ENCODE data around the gene OR52N2. TPM values are rescaled to one million over a fixed set of nuclear protein-coding genes. Genes with fewer than 3 reads are reported as not detected.

Gene OR52N2
- total RNA-seq, 4 donors from 2014 or later: not detected

- Histone ChIP-seq H3K27me3 (no peaks in the 10 kb centered on the region), H3K4me3 (no peak overlapping the region), H3K4me1 (peaks cover 0 to 11% (median 0%) of the 10 kb centered on the region in 4 donors), H3K27ac (no peak overlapping the region), H3K9me3 (no peaks in the 10 kb centered on the region), H3K36me3 (no peaks in the 10 kb centered on the region)
- 52 to 78% methylated on average over 3 to 6 of the region's 6 CpGs for WGBS, 2 donors (ENCODE audit: low coverage in 1 of 2)
- in situ Hi-C loops (cut with MboI; ENCODE audit: low pct_ligation_motif_present in 1 of 4, low pct_unique_long_range_greater_than_20kb in 1 of 4, low sequenced_read_pairs in 3 of 4) (loop anchor here in 3 of 4 donors (10.0 to 25.0 kb wide), 3 partner anchors 198 to 348 kb away; no protein-coding TSS in a partner anchor), intact Hi-C loops (cut with DNase I; ENCODE audit: low total_unique reads) (loop anchor here (5.0 kb wide), 1 partner anchor 323 kb away; the partner anchor contains the start of gene OR52D1)
- no peak for DNase-seq
- TF ChIP-seq POLR2A (IDR thresholded peaks at IDR 0.05) (no peak), POLR2AphosphoS5 (IDR thresholded peaks at IDR 0.05) (no peak), EP300 (IDR thresholded peaks at IDR 0.05; ENCODE audit: low read depth) (no peak)
- TF ChIP-seq, protein P1, sequence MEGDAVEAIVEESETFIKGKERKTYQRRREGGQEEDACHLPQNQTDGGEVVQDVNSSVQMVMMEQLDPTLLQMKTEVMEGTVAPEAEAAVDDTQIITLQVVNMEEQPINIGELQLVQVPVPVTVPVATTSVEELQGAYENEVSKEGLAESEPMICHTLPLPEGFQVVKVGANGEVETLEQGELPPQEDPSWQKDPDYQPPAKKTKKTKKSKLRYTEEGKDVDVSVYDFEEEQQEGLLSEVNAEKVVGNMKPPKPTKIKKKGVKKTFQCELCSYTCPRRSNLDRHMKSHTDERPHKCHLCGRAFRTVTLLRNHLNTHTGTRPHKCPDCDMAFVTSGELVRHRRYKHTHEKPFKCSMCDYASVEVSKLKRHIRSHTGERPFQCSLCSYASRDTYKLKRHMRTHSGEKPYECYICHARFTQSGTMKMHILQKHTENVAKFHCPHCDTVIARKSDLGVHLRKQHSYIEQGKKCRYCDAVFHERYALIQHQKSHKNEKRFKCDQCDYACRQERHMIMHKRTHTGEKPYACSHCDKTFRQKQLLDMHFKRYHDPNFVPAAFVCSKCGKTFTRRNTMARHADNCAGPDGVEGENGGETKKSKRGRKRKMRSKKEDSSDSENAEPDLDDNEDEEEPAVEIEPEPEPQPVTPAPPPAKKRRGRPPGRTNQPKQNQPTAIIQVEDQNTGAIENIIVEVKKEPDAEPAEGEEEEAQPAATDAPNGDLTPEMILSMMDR (IDR thresholded peaks at IDR 0.05): no peak
Observed at GRCh38 chr11:5809905-5810795, 1.4 kb downstream of the OR52N2 start.

DNA sequence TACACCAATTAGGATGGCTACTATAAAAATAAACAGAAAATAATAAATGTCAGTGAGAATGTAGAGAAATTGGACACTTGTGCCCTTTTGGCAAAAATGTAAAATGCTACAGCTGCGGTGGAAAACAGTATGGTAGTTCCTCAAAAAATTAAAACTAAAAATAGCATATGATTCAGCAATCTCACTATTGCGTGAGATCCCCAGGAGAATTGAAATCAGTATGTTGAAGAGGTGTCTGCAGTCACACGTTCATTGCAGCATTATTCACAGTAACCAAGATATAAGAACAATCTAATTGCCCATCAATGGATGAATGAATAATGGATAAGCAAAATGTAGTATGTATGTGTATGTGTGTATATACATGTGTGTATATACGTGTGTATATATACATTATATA, 6.8 kb downstream of the OR52N2 start:
- whole genome bisulfite sequencing, 2 donors (ENCODE audit: low coverage in 1 of 2): 31 to 50% methylated on average over 2 to 4 of the region's 4 CpGs
- no peak overlapping the region for H3K27ac ChIP-seq

GRCh38 chr11:5818245-5818886, 9.6 kb downstream of the OR52N2 start:
- 20% methylated on average over 1 of the region's 1 CpG; no CpG with 5 or more reads in 1 of the 2 donors for WGBS, 2 donors (ENCODE audit: low coverage in 1 of 2)
- no peak for DNase-seq

More for the DNA sequence above, 6.8 kb downstream of the OR52N2 start:
- peaks cover 0 to 5% (median 0%) of the 10 kb centered on the region in 4 donors for H3K4me1 ChIP-seq
- no peaks in the 10 kb centered on the region for H3K27me3 ChIP-seq
- H3K4me3 ChIP-seq: no peak overlapping the region
- intact Hi-C loops (cut with DNase I; ENCODE audit: low total_unique reads) (no loop called here), in situ Hi-C loops (cut with MboI; ENCODE audit: low pct_ligation_motif_present in 1 of 4, low pct_unique_long_range_greater_than_20kb in 1 of 4, low sequenced_read_pairs in 3 of 4) (loop anchor here in 2 of 4 donors (25.0 kb wide), 2 partner anchors 203 to 353 kb away; no protein-coding TSS in a partner anchor)
- TF ChIP-seq POLR2A (IDR thresholded peaks at IDR 0.05): no peak
- TF ChIP-seq, protein P1 (IDR thresholded peaks at IDR 0.05): no peak
- TF ChIP-seq EP300 (IDR thresholded peaks at IDR 0.05; ENCODE audit: low read depth): no peak
- no peak for TF ChIP-seq POLR2AphosphoS5 (IDR thresholded peaks at IDR 0.05)
- H3K9me3 ChIP-seq: no peaks in the 10 kb centered on the region
- no peak for DNase-seq
- H3K36me3 ChIP-seq: no peaks in the 10 kb centered on the region

More at GRCh38 chr11:5818245-5818886, 9.6 kb downstream of the OR52N2 start:
- Histone ChIP-seq H3K4me3 (no peak overlapping the region), H3K27me3 (no peaks in the 10 kb centered on the region), H3K36me3 (no peaks in the 10 kb centered on the region), H3K27ac (no peak overlapping the region), H3K9me3 (no peaks in the 10 kb centered on the region), H3K4me1 (peaks cover 0 to 5% (median 0%) of the 10 kb centered on the region in 4 donors)
- intact Hi-C loops (cut with DNase I; ENCODE audit: low total_unique reads) (no loop called here), in situ Hi-C loops (cut with MboI; ENCODE audit: low pct_ligation_motif_present in 1 of 4, low pct_unique_long_range_greater_than_20kb in 1 of 4, low sequenced_read_pairs in 3 of 4) (loop anchor here in 2 of 4 donors (25.0 kb wide), 2 partner anchors 206 to 356 kb away; no protein-coding TSS in a partner anchor)
- no peak for TF ChIP-seq EP300 (IDR thresholded peaks at IDR 0.05; ENCODE audit: low read depth)
- TF ChIP-seq POLR2A (IDR thresholded peaks at IDR 0.05): no peak
- TF ChIP-seq, protein P1 (IDR thresholded peaks at IDR 0.05): no peak
- no peak for TF ChIP-seq POLR2AphosphoS5 (IDR thresholded peaks at IDR 0.05)

Measured in transverse colon (tissue), 4 donors.